PC-3 (cell line): Measurements from ENCODE around the gene SRGAP3. TPM values are rescaled to one million over a fixed set of nuclear protein-coding genes. Genes with fewer than 3 reads are reported as not detected.

ENCODE experiments used
- ATAC-seq: fragments of 200-7000 bp; cut with Tn5 transposase; 2 replicates; pipeline ENCODE4 v1.9.1; 2020; ENCODE audit warnings: mild to moderate bottlenecking, moderate library complexity
- BruUV-seq: library from RNA; stranded (reverse); fragments of 400-500 nt; replicated peaks from 2 replicates; lab custom pipeline; 2021; lab: Mats Ljungman, UMichigan
- CTCF ChIA-PET: fragments of 300-600 bp; sonication (Branson Sonifier 250); formaldehyde crosslinking; loops from one replicate; lab custom pipeline; 2022; ENCODE audit warnings: antibody characterized with exemption; lab: Charles Lee
- POLR2A ChIA-PET: fragments of 300-600 bp; sonication (Branson Sonifier 250); formaldehyde crosslinking; loops from one replicate; lab custom pipeline; 2022; ENCODE audit warnings: antibody characterized with exemption; ENCODE audit not compliant: unreplicated experiment; lab: Charles Lee
- DNase-seq: peaks from one replicate; pipeline ENCODE4 v3.0.0-alpha.2; 2015
- H2AFZ ChIP-seq: fragments of 300-600 bp; sonication (generic); 2 replicates; pipeline ENCODE4 v1.6.0; 2016; ENCODE audit warnings: antibody characterized with exemption, low read length
- H3F3A ChIP-seq: fragments of 300-600 bp; sonication (generic); one replicate; pipeline ENCODE4 v1.6.0; 2017; ENCODE audit warnings: antibody characterized with exemption, low read length, control low read depth, mild to moderate bottlenecking; ENCODE audit not compliant: unreplicated experiment
- H3K27ac ChIP-seq: fragments of 300-600 bp; sonication (generic); 2 replicates; pipeline ENCODE4 v1.5.1; 2016; ENCODE audit warnings: mild to moderate bottlenecking, low read length
- H3K27me3 ChIP-seq: fragments of 300-600 bp; sonication (generic); 2 replicates; pipeline ENCODE4 v1.6.1; 2016; ENCODE audit warnings: low read length, mixed read lengths
- H3K36me3 ChIP-seq: fragments of 300-600 bp; sonication (generic); 2 replicates; pipeline ENCODE4 v1.6.1; 2016; ENCODE audit warnings: low read depth, mixed run types, low read length, mixed read lengths
- H3K4me1 ChIP-seq: fragments of 300-600 bp; sonication (generic); 2 replicates; pipeline ENCODE4 v1.5.1; 2016; ENCODE audit warnings: low read length; ENCODE audit not compliant: insufficient read depth
- H3K4me2 ChIP-seq: fragments of 300-600 bp; sonication (generic); 2 replicates; pipeline ENCODE4 v1.6.0; 2016; ENCODE audit warnings: low read length
- H3K4me3 ChIP-seq: fragments of 300-600 bp; sonication (generic); 2 replicates; pipeline ENCODE4 v1.5.1; 2016; ENCODE audit warnings: mild to moderate bottlenecking, low read length, mixed read lengths
- H3K79me2 ChIP-seq: fragments of 300-600 bp; sonication (generic); 2 replicates; pipeline ENCODE4 v1.6.1; 2017; ENCODE audit warnings: low read length, mixed read lengths
- H3K9ac ChIP-seq: fragments of 300-600 bp; sonication (generic); 2 replicates; pipeline ENCODE4 v1.6.0; 2016; ENCODE audit warnings: mild to moderate bottlenecking, low read length
- H3K9me2 ChIP-seq: fragments of 300-600 bp; sonication (generic); replicated peaks from 2 replicates; pipeline ENCODE4 v1.6.1; 2016; ENCODE audit warnings: mixed run types, low read length, mixed read lengths
- H3K9me3 ChIP-seq: fragments of 300-600 bp; sonication (generic); 2 replicates; pipeline ENCODE4 v1.6.1; 2016; ENCODE audit warnings: low read length, mixed read lengths
- H4K20me1 ChIP-seq: fragments of 300-600 bp; sonication (generic); 2 replicates; pipeline ENCODE4 v1.6.1; 2016; ENCODE audit warnings: low read length, mixed read lengths
- CTCF ChIP-seq: fragments of 300-600 bp; sonication (generic); conservative IDR thresholded peaks from 2 replicates; pipeline ENCODE4 v1.5.1; 2017; ENCODE audit warnings: antibody characterized with exemption, low read depth, mild to moderate bottlenecking, low read length
- EZH2 ChIP-seq: fragments of 300-600 bp; sonication (generic); IDR thresholded peaks from one replicate; pipeline ENCODE4 v1.6.1; 2017; ENCODE audit warnings: antibody characterized with exemption, mild to moderate bottlenecking, low read length; ENCODE audit not compliant: unreplicated experiment
- EZH2phosphoT487 ChIP-seq: fragments of 300-600 bp; sonication (generic); IDR thresholded peaks from 2 replicates; pipeline ENCODE4 v1.6.1; 2018; ENCODE audit warnings: mild to moderate bottlenecking, antibody characterized with exemption, low read length, borderline replicate concordance
- intact Hi-C: fragments of 100-400 bp; cut with micrococcal nuclease; formaldehyde crosslinking; loops from 2 replicates; pipeline ENCODE4 v1.9.0; 2023
- total RNA-seq: library from RNA; depleted of rRNA; stranded (reverse); fragments of >200 nt; gene quantifications from 2 replicates; pipeline ENCODE4 v1.2.3, GENCODE V29; 2014

SRGAP3 gene
- total RNA-seq, 1 experiment from 2014 or later: 7.5 TPM

- H3K36me3 ChIP-seq: no peaks in the 10 kb centered on the region
- peaks cover 7% of the 10 kb centered on the region for H3F3A ChIP-seq
- intact Hi-C loops: no loop called here
- H2AFZ ChIP-seq: no peak overlapping the region
- BruUV-seq: no TSS peak
- no peaks in the 10 kb centered on the region for H3K9me2 ChIP-seq
- H3K79me2 ChIP-seq: no peaks in the 10 kb centered on the region
- H3K9ac ChIP-seq: no peak overlapping the region
- no peak for DNase-seq
- H3K27ac ChIP-seq: no peak overlapping the region
- H3K4me1 ChIP-seq: peaks cover 31% of the 10 kb centered on the region
- H3K4me3 ChIP-seq: no peak overlapping the region
- no peaks in the 10 kb centered on the region for H3K27me3 ChIP-seq
- CTCF ChIA-PET: no interaction called here
- no peak overlapping the region for H3K4me2 ChIP-seq
- TF ChIP-seq CTCF (no peak), EZH2 (no peak), EZH2phosphoT487 (no peak)
- POLR2A ChIA-PET: no interaction called here
- no peaks in the 10 kb centered on the region for H4K20me1 ChIP-seq
- no peaks in the 10 kb centered on the region for H3K9me3 ChIP-seq
- ATAC-seq: no peak
Observed at GRCh38 chr3:9209777-9210176, 39.7 kb downstream of the SRGAP3 start.

- H3K4me2 ChIP-seq: no peak overlapping the region
- H2AFZ ChIP-seq: no peak overlapping the region
- BruUV-seq: no TSS peak
- ChIA-PET POLR2A (no interaction called here), CTCF (no interaction called here)
- no peak overlapping the region for H3K9ac ChIP-seq
- DNase-seq (no peak), ATAC-seq (no peak)
- H3F3A ChIP-seq: no peaks in the 10 kb centered on the region
- intact Hi-C loops: no loop called here
- no peaks in the 10 kb centered on the region for H3K36me3 ChIP-seq
- H3K27me3 ChIP-seq: no peaks in the 10 kb centered on the region
- H3K9me3 ChIP-seq: no peaks in the 10 kb centered on the region
- H3K4me1 ChIP-seq: peaks cover 21% of the 10 kb centered on the region
- H3K79me2 ChIP-seq: no peaks in the 10 kb centered on the region
- no peak overlapping the region for H3K27ac ChIP-seq
- H3K9me2 ChIP-seq: no peaks in the 10 kb centered on the region
- TF ChIP-seq EZH2 (no peak), EZH2phosphoT487 (no peak), CTCF (no peak)
- no peak overlapping the region for H3K4me3 ChIP-seq
- no peaks in the 10 kb centered on the region for H4K20me1 ChIP-seq
Observed at GRCh38 chr3:9208605-9209152, 40.8 kb downstream of the SRGAP3 start.

GRCh38 chr3:9207116-9207763 is 42.2 kb downstream of the SRGAP3 start:
- intact Hi-C loops: no loop called here
- Histone ChIP-seq H3K4me3 (no peak overlapping the region), H3K27me3 (no peaks in the 10 kb centered on the region), H3K9me3 (no peaks in the 10 kb centered on the region), H3K9ac (no peak overlapping the region), H2AFZ (no peak overlapping the region), H3K4me2 (no peak overlapping the region), H3F3A (no peaks in the 10 kb centered on the region), H3K79me2 (no peaks in the 10 kb centered on the region), H4K20me1 (no peaks in the 10 kb centered on the region), H3K27ac (no peak overlapping the region), H3K4me1 (peaks cover 9% of the 10 kb centered on the region), H3K36me3 (no peaks in the 10 kb centered on the region), H3K9me2 (no peaks in the 10 kb centered on the region)
- no TSS peak for BruUV-seq
- ATAC-seq: no peak
- no peak for DNase-seq
- POLR2A ChIA-PET: no interaction called here
- TF ChIP-seq EZH2 (no peak), CTCF (no peak), EZH2phosphoT487 (no peak)
- CTCF ChIA-PET: no interaction called here
